ENCODE measurements around the gene IL34. TPM values are rescaled to one million over a fixed set of nuclear protein-coding genes. Genes with fewer than 3 reads are reported as not detected.

Gene IL34
- total and polyA plus RNA-seq, 2 of the 8 experiments (the other 6 are each of a cell fraction or from before 2014, with no cell fraction given), result 4.6 to 5.6 TPM

GRCh38 chr16:70605283-70605657 lies 41.1 kb upstream of the IL34 start:
- Histone ChIP-seq H3K27ac (ENCODE audit: low read depth, low read length) (no peak overlapping the region), H3K79me1 (ENCODE audit: low read depth, low read length) (no peaks in the 10 kb centered on the region), H3K4me2 (ENCODE audit: insufficient read depth in 1 of 2, low read depth in 2 of 2, low read length in 2 of 2) (no peak overlapping the region), H3K23me2 (ENCODE audit: low read depth, low read length) (no peaks in the 10 kb centered on the region), H3K9me3 (ENCODE audit: insufficient read depth in 2 of 2, low read depth in 1 of 2, low read length in 1 of 2) (no peaks in the 10 kb centered on the region), H3K18ac (ENCODE audit: extremely low read depth, low read length) (no peak overlapping the region), H2BK5ac (ENCODE audit: low read depth, low read length) (no peak overlapping the region), H2BK20ac (ENCODE audit: low read length) (no peak overlapping the region), H3K23ac (ENCODE audit: insufficient read length) (no peak overlapping the region), H3K4me1 (replicated peaks in 1 of 4; ENCODE audit: control insufficient read depth in 3 of 4, insufficient read depth in 4 of 4, low read length in 3 of 4) (peaks cover 0 to 3% (median 0%) of the 10 kb centered on the region in 4 experiments; a peak in 1 of 7 replicates), H3K4ac (replicated peaks; ENCODE audit: insufficient read length, low read depth, low read length) (no peak overlapping the region), H4K20me1 (replicated peaks in 1 of 2; ENCODE audit: control insufficient read depth in 1 of 2, insufficient read depth in 2 of 2, low read length in 2 of 2) (no peaks in the 10 kb centered on the region), H4K5ac (ENCODE audit: insufficient read length, low read depth, low read length) (no peak overlapping the region), H3K56ac (replicated peaks; ENCODE audit: insufficient read length, low read depth, low read length) (no peak overlapping the region), H3K79me2 (ENCODE audit: control insufficient read depth in 1 of 2, insufficient read depth in 2 of 2, low read length in 2 of 2) (no peaks in the 10 kb centered on the region), H3K27me3 (replicated peaks in 1 of 4; ENCODE audit: control insufficient read depth in 3 of 4, extremely low read depth in 1 of 4, insufficient read depth in 3 of 4, low read length in 3 of 4) (0 out of 7 replicates have a peak, but pooled peaks cover 0 to 2% (median 0%) of the 10 kb centered on the region in 4 experiments), H4K8ac (ENCODE audit: extremely low read depth, insufficient read depth, low read length) (no peak overlapping the region), H2AK5ac (ENCODE audit: low read depth, low read length) (no peak overlapping the region), H2AFZ (ENCODE audit: low read length) (no peak overlapping the region), H3K14ac (ENCODE audit: insufficient read length) (no peak overlapping the region), H4K91ac (replicated peaks; ENCODE audit: insufficient read length, low read length) (no peak overlapping the region), H3K9ac (replicated peaks in 1 of 4; ENCODE audit: extremely low read depth in 1 of 4, low read depth in 3 of 4, low read length in 3 of 4) (no peak overlapping the region), H2BK12ac (ENCODE audit: low read depth, low read length) (no peak overlapping the region), H2BK15ac (ENCODE audit: low read length) (no peak overlapping the region), H3K4me3 (ENCODE audit: extremely low read depth in 1 of 4, insufficient read depth in 2 of 4, low read depth in 3 of 4, low read length in 4 of 4) (no peak overlapping the region), H2BK120ac (replicated peaks; ENCODE audit: low read depth, low read length) (no peak overlapping the region), H3K36me3 (ENCODE audit: control insufficient read depth in 2 of 4, insufficient read depth in 4 of 4, low read length in 3 of 4) (no peaks in the 10 kb centered on the region)
- ChIA-PET CTCF (ENCODE audit: partially characterized antibody) (interaction anchor here (2.6 kb wide), 1 partner anchor 54 kb away, joined by 5 read pairs; no protein-coding TSS in a partner anchor), POLR2A (ENCODE audit: partially characterized antibody) (interaction anchor here (0.9 to 1.4 kb wide), 6 partner anchors 8 to 36 kb away, joined by 3 to 5 read pairs (median 4); no protein-coding TSS in a partner anchor)
- DNase-seq (ENCODE audit: low read depth in 1 of 2, low spot score in 2 of 2), result no peak
- TF ChIP-seq RAD21 (IDR thresholded peaks at IDR 0.05 in 1 of 2, conservative IDR thresholded peaks at IDR 0.05 in 1 of 2; ENCODE audit: low read depth in 2 of 2, low read length in 2 of 2) (no peak), SIX5 (IDR thresholded peaks at IDR 0.05; ENCODE audit: low read depth, low read length) (no peak), CTBP2 (IDR thresholded peaks at IDR 0.05; ENCODE audit: borderline replicate concordance, insufficient read depth, insufficient read length, low read length) (no peak), BCL11A (IDR thresholded peaks at IDR 0.05; ENCODE audit: low read depth in 2 of 2, low read length in 2 of 2) (no peak), CBX5 (IDR thresholded peaks at IDR 0.05; ENCODE audit: low read depth, low read length) (no peak)
- 88% methylated on average over 1 of the region's 1 CpG; no CpG with 5 or more reads in 1 of the 2 experiments for WGBS, 2 experiments (ENCODE audit: extremely low coverage in 1 of 2, insufficient coverage in 1 of 2, insufficient read length in 1 of 2, insufficient replicate concordance in 2 of 2, low coverage in 1 of 2, low lambda C conversion rate in 2 of 2, missing lambda C conversion rate in 1 of 2)
- no peak for FAIRE-seq

All from H1 (cell line).